ENCODE measurements around the gene GRIN2A.

Gene GRIN2A

DNA sequence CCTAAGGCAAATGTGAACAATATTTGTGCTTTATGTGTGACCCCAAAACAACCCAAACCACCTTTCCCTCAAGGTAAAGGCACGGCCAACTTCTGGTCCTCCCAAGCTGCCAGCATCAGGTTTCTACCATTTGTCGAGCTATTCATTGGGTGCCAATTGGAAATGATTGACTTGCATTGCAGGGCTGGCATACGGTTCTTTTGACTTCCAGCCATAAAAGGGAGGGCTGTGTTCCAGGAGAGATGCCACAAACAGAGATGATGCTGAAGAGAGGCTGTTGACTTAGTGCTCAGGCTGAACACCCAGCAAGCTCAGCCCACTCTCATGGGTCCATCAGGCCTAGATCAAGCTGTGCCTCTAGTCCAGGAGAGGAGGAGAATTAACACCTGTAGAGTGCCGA lies 252.4 kb downstream of the GRIN2A start:
- ATAC-seq (ENCODE audit: low read depth) = no peak
- H3K4me3 ChIP-seq (ENCODE audit: severe bottlenecking) = no peak overlapping the region

DNA sequence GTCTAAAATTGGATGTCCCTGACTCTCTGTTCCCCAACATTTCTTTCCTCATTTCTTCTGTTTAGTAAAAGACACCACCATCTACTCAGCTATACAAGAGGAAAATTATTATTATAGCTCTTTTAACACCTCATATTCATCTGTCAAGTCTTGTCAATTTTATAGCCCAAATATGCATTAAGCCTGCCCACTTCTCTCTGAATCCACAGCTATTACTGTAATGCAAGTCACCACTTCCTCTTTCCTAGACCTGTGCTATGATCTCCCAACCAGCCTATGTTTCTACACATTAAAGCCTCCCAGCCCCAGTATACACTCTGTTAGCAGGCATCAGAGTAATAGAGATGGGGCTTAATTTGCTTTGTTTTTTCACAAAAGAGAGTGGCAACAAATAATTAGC lies 252.9 kb downstream of the GRIN2A start:
- no peak overlapping the region for H3K27ac ChIP-seq (ENCODE audit: poor library complexity, severe bottlenecking)
- TF ChIP-seq, protein P1, sequence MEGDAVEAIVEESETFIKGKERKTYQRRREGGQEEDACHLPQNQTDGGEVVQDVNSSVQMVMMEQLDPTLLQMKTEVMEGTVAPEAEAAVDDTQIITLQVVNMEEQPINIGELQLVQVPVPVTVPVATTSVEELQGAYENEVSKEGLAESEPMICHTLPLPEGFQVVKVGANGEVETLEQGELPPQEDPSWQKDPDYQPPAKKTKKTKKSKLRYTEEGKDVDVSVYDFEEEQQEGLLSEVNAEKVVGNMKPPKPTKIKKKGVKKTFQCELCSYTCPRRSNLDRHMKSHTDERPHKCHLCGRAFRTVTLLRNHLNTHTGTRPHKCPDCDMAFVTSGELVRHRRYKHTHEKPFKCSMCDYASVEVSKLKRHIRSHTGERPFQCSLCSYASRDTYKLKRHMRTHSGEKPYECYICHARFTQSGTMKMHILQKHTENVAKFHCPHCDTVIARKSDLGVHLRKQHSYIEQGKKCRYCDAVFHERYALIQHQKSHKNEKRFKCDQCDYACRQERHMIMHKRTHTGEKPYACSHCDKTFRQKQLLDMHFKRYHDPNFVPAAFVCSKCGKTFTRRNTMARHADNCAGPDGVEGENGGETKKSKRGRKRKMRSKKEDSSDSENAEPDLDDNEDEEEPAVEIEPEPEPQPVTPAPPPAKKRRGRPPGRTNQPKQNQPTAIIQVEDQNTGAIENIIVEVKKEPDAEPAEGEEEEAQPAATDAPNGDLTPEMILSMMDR (IDR thresholded peaks at IDR 0.05; ENCODE audit: poor library complexity, severe bottlenecking) = no peak
- H3K4me3 ChIP-seq (ENCODE audit: severe bottlenecking) = no peak overlapping the region
- H3K4me1 ChIP-seq (ENCODE audit: insufficient read depth, poor library complexity, severe bottlenecking) = no peaks in the 10 kb centered on the region
- H3K27me3 ChIP-seq (ENCODE audit: insufficient read depth, poor library complexity, severe bottlenecking) = peaks cover 4% of the 10 kb centered on the region
- no peaks in the 10 kb centered on the region for H3K9me3 ChIP-seq (ENCODE audit: severe bottlenecking)
- no peaks in the 10 kb centered on the region for H3K36me3 ChIP-seq (ENCODE audit: low read depth)
- no peak for ATAC-seq (ENCODE audit: low read depth)
- no peak for DNase-seq (ENCODE audit: low spot score)

More for the DNA sequence above, 252.4 kb downstream of the GRIN2A start:
- Histone ChIP-seq H3K9me3 (ENCODE audit: severe bottlenecking) (no peaks in the 10 kb centered on the region), H3K36me3 (ENCODE audit: low read depth) (no peaks in the 10 kb centered on the region), H3K27me3 (ENCODE audit: insufficient read depth, poor library complexity, severe bottlenecking) (peaks cover under 1% of the 10 kb centered on the region), H3K27ac (ENCODE audit: poor library complexity, severe bottlenecking) (no peak overlapping the region), H3K4me1 (ENCODE audit: insufficient read depth, poor library complexity, severe bottlenecking) (no peaks in the 10 kb centered on the region)
- TF ChIP-seq, protein P1 (IDR thresholded peaks at IDR 0.05; ENCODE audit: poor library complexity, severe bottlenecking) = no peak
- no peak for DNase-seq (ENCODE audit: low spot score)

DNA sequence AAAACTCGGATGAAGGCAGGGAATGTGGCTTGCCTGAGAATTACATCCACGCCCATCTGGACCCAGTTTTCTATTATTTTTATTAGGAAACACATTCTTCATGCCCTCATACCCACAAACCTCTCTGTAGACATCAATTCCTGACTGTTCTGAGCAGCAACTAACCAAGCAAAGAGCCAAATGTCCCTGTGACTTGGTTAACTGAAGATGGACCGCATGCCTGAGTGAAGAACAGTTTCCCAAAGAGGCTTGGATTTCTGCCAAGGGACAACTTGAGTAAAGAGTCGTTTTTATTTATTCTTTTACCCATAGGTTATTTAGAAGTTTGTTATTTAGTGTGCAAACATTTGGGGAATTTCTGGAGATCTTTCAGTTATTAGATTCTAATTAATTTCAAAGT lies 259.8 kb downstream of the GRIN2A start:
- TF ChIP-seq, protein P1 (IDR thresholded peaks at IDR 0.05; ENCODE audit: poor library complexity, severe bottlenecking) = no peak
- Histone ChIP-seq H3K27me3 (ENCODE audit: insufficient read depth, poor library complexity, severe bottlenecking) (peaks cover 17% of the 10 kb centered on the region), H3K4me1 (ENCODE audit: insufficient read depth, poor library complexity, severe bottlenecking) (no peaks in the 10 kb centered on the region), H3K9me3 (ENCODE audit: severe bottlenecking) (no peaks in the 10 kb centered on the region), H3K27ac (ENCODE audit: poor library complexity, severe bottlenecking) (no peak overlapping the region), H3K36me3 (ENCODE audit: low read depth) (no peaks in the 10 kb centered on the region), H3K4me3 (ENCODE audit: severe bottlenecking) (no peak overlapping the region)
- no peak for ATAC-seq (ENCODE audit: low read depth)
- no peak for DNase-seq (ENCODE audit: low spot score)

DNA sequence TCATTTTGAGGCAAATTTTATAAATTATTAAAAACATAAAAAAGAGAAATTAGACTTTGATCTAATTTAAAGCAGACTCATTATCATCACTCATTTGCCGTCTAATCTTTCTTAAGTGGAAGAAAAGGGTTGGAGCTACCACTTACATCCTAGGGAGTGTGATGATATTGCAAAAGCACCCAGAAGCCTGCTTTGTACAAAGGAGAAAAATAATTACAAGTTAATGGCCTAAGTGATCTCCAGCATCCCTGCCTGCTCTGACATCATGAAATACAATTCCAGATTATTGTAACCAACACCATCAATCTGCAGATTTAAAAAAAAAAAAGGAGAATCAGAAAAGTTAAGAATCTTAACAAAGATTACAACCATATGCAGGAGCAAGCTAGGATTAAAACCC lies 260.2 kb downstream of the GRIN2A start:
- H3K9me3 ChIP-seq (ENCODE audit: severe bottlenecking) = no peaks in the 10 kb centered on the region
- DNase-seq (ENCODE audit: low spot score) (no peak), ATAC-seq (ENCODE audit: low read depth) (no peak)
- TF ChIP-seq, protein P1 (IDR thresholded peaks at IDR 0.05; ENCODE audit: poor library complexity, severe bottlenecking) = no peak
- H3K4me3 ChIP-seq (ENCODE audit: severe bottlenecking) = no peak overlapping the region
- no peak overlapping the region for H3K27ac ChIP-seq (ENCODE audit: poor library complexity, severe bottlenecking)
- H3K4me1 ChIP-seq (ENCODE audit: insufficient read depth, poor library complexity, severe bottlenecking) = no peaks in the 10 kb centered on the region
- no peaks in the 10 kb centered on the region for H3K36me3 ChIP-seq (ENCODE audit: low read depth)
- H3K27me3 ChIP-seq (ENCODE audit: insufficient read depth, poor library complexity, severe bottlenecking) = peaks cover 20% of the 10 kb centered on the region

DNA sequence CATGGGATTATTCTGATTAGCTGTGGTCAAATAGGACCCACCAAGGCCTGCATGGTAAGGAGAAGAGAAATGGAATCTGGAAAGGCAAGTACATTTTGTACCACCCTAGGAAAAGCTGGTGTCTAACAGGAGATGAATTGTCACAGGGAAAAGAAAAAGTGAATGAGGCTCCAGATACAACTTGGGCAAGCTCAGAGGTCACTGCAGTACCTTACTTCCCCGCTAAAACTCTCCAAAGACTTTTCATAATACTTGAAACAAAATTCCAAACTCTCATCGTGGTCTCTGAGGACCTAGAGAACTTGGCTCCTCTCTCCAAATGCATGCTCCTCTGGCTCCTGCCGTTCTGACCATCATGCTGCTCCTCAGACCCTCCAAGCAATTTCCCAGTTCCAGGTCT lies 262.8 kb downstream of the GRIN2A start:
- no peaks in the 10 kb centered on the region for H3K9me3 ChIP-seq (ENCODE audit: severe bottlenecking)
- no peak overlapping the region for H3K4me3 ChIP-seq (ENCODE audit: severe bottlenecking)
- no peak overlapping the region for H3K27ac ChIP-seq (ENCODE audit: poor library complexity, severe bottlenecking)
- no peaks in the 10 kb centered on the region for H3K4me1 ChIP-seq (ENCODE audit: insufficient read depth, poor library complexity, severe bottlenecking)
- no peaks in the 10 kb centered on the region for H3K36me3 ChIP-seq (ENCODE audit: low read depth)
- DNase-seq (ENCODE audit: low spot score) (no peak), ATAC-seq (ENCODE audit: low read depth) (peak; percentile 25; the same call in 1 of the 3 replicates)
- H3K27me3 ChIP-seq (ENCODE audit: insufficient read depth, poor library complexity, severe bottlenecking) = peaks cover 20% of the 10 kb centered on the region
- TF ChIP-seq, protein P1 (IDR thresholded peaks at IDR 0.05; ENCODE audit: poor library complexity, severe bottlenecking) = no peak
